GM12892 (cell line): Measurements from ENCODE around the gene DHRS2.

Source experiments
- POLR2A ChIP-seq: IDR thresholded peaks from 2 replicates; pipeline ENCODE4 v1.6.1; 2011; ENCODE audit warnings: low read depth, low read length, control low read depth
- TAF1 ChIP-seq: IDR thresholded peaks from 2 replicates; pipeline ENCODE4 v1.6.1; 2011; ENCODE audit warnings: low read depth, mild to moderate bottlenecking, control low read depth, low read length, borderline replicate concordance

DNA sequence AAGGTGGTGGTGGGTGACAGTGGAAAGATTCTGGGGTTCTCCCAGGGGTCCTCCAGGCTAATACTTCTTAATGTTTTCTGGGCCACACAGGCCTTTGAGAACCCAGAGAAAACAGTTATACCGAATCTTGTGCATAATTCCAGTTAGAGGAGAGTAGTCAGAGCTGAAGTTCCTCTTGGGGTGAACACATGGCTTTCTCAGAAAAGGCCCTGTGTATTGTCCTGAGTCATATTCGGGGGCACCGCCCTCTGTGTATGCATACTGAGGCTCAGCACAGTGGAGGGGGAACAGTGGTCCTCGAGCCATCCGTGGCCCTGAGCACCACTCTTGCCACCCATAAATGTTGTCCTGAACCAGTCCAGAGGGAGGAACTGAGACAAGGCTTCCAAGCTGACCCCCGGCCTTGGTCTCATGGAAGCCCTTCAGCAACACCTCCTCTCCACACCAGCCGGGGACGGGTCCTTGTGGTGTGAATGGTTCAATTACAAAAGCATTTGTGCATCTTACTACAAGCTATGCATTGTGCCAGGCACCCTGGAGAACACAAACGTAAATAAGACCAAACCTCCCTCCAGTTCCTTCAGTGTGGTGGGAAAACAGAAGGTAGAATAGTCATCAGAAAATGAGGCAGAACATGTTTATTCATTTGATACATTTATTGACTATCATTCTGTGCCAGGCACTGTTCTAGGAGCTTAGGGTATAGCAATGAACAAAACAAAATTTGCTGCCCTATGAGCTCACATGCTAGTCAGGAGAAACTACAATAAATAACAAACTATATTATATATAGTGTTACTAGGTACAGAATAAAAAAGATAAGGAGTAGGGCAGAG lies 9.9 kb downstream of the DHRS2 start:
- TF ChIP-seq POLR2A: no peak
- no peak for TF ChIP-seq TAF1
